Ovary (tissue), 3 donors: ENCODE data around the gene SFMBT2.

ENCODE experiments used
- CTCF ChIP-seq, 3 donors: fragments of 450-650 bp in 2 of 3; fragments of 200-600 bp in 1 of 3; IDR thresholded peaks; one replicate each; pipeline versions ENCODE4 v1.5.1 to v1.8.0; 2016 to 2022; ENCODE audit warnings: antibody characterized with exemption in 3 of 3, mild to moderate bottlenecking in 1 of 3
- POLR2A ChIP-seq: fragments of 450-650 bp; IDR thresholded peaks from one replicate; pipeline ENCODE4 v1.6.1; 2017; ENCODE audit warnings: antibody characterized with exemption, mild to moderate bottlenecking, moderate library complexity
- donor health status: DM: no; HTN: no; CAD: no.

- no peak for TF ChIP-seq CTCF (IDR thresholded peaks at IDR 0.05)
- no peak for TF ChIP-seq POLR2A
Measured at GRCh38 chr10:7206412-7207100, 204.3 kb downstream of the SFMBT2 start.
